Measurements from ENCODE around the gene RANBP17.

DNA sequence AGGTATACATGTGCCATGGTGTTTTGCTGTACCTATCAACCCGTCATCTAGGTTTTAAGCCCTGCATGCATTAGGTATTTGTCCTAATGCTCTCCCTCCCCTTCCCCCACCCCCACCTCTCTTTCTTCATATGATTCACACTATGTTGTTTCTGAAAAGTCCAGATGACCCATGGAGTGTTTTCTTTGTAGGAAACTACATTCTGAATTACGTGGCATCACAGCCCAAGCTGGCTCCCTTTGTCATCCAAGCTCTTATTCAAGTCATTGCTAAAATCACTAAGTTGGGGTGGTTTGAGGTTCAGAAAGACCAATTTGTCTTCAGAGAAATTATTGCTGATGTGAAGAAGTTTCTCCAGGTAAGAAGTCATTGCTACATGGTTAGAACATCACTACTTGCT lies 30.4 kb downstream of the RANBP17 start:
- TF ChIP-seq, protein P1, sequence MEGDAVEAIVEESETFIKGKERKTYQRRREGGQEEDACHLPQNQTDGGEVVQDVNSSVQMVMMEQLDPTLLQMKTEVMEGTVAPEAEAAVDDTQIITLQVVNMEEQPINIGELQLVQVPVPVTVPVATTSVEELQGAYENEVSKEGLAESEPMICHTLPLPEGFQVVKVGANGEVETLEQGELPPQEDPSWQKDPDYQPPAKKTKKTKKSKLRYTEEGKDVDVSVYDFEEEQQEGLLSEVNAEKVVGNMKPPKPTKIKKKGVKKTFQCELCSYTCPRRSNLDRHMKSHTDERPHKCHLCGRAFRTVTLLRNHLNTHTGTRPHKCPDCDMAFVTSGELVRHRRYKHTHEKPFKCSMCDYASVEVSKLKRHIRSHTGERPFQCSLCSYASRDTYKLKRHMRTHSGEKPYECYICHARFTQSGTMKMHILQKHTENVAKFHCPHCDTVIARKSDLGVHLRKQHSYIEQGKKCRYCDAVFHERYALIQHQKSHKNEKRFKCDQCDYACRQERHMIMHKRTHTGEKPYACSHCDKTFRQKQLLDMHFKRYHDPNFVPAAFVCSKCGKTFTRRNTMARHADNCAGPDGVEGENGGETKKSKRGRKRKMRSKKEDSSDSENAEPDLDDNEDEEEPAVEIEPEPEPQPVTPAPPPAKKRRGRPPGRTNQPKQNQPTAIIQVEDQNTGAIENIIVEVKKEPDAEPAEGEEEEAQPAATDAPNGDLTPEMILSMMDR (IDR thresholded peaks at IDR 0.05; ENCODE audit: low read length): no peak
- TF ChIP-seq EZH2 (optimal IDR thresholded peaks at IDR 0.05; ENCODE audit: low read depth, low read length) (no peak), EZH2phosphoT487 (IDR thresholded peaks at IDR 0.05; ENCODE audit: low read length) (no peak)

All from MM.1S (cell line).